ENCODE results near the gene OR6J1.

OR6J1 gene

GRCh38 chr14:22667881-22668280 lies 23.7 kb upstream of the OR6J1 start:
- Histone ChIP-seq H3K4me1 (ENCODE audit: insufficient read depth, low read length) (no peaks in the 10 kb centered on the region), H3K9ac (ENCODE audit: low read length) (no peak overlapping the region), H3K36me3 (ENCODE audit: insufficient read depth, low read length) (no peaks in the 10 kb centered on the region), H3K27ac (ENCODE audit: low read depth, low read length) (no peak overlapping the region), H3K9me3 (ENCODE audit: low read length) (no peaks in the 10 kb centered on the region), H3K4me3 (ENCODE audit: low read depth in 1 of 2, low read length in 2 of 2) (no peak overlapping the region), H3K27me3 (ENCODE audit: control insufficient read depth in 1 of 2, insufficient read depth in 2 of 2, low read length in 2 of 2) (no peaks in the 10 kb centered on the region)

GRCh38 chr14:22666203-22666893 lies 22.2 kb upstream of the OR6J1 start:
- Histone ChIP-seq H3K4me3 (ENCODE audit: low read depth in 1 of 2, low read length in 2 of 2) (no peak overlapping the region), H3K27ac (ENCODE audit: low read depth, low read length) (no peak overlapping the region), H3K9me3 (ENCODE audit: low read length) (no peaks in the 10 kb centered on the region), H3K9ac (ENCODE audit: low read length) (no peak overlapping the region), H3K36me3 (ENCODE audit: insufficient read depth, low read length) (no peaks in the 10 kb centered on the region), H3K27me3 (ENCODE audit: control insufficient read depth in 1 of 2, insufficient read depth in 2 of 2, low read length in 2 of 2) (no peaks in the 10 kb centered on the region), H3K4me1 (ENCODE audit: insufficient read depth, low read length) (no peaks in the 10 kb centered on the region)

GRCh38 chr14:22664261-22664660 lies 20.1 kb upstream of the OR6J1 start:
- no peak overlapping the region for H3K9ac ChIP-seq (ENCODE audit: low read length)
- H3K4me3 ChIP-seq (ENCODE audit: low read depth in 1 of 2, low read length in 2 of 2) = no peak overlapping the region
- no peaks in the 10 kb centered on the region for H3K4me1 ChIP-seq (ENCODE audit: insufficient read depth, low read length)
- H3K36me3 ChIP-seq (ENCODE audit: insufficient read depth, low read length) = no peaks in the 10 kb centered on the region
- no peaks in the 10 kb centered on the region for H3K27me3 ChIP-seq (ENCODE audit: control insufficient read depth in 1 of 2, insufficient read depth in 2 of 2, low read length in 2 of 2)
- no peaks in the 10 kb centered on the region for H3K9me3 ChIP-seq (ENCODE audit: low read length)
- no peak overlapping the region for H3K27ac ChIP-seq (ENCODE audit: low read depth, low read length)

DNA sequence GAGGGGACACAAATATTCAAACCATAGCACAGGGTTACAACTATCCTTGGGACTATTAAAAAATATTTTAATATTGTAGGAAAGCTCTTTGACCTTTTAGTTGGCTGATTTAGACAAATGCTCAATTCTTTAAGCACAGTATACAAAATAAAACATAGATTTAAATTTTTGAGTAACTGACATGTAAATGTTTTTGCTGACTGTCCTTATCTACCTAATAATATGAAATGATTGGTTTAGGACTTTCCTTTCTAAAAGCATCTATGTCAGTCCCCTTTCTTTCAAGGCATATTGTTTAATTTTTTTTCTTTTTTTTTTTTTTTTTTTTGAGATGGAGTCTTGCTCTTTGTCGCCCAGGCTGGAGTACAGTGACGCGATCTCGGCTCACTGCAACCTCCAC lies 16.5 kb upstream of the OR6J1 start:
- H3K36me3 ChIP-seq (ENCODE audit: insufficient read depth, low read length) = no peaks in the 10 kb centered on the region
- no peaks in the 10 kb centered on the region for H3K27me3 ChIP-seq (ENCODE audit: control insufficient read depth in 1 of 2, insufficient read depth in 2 of 2, low read length in 2 of 2)
- no peak overlapping the region for H3K27ac ChIP-seq (ENCODE audit: low read depth, low read length)
- no peaks in the 10 kb centered on the region for H3K9me3 ChIP-seq (ENCODE audit: low read length)
- H3K9ac ChIP-seq (ENCODE audit: low read length) = no peak overlapping the region
- no peak overlapping the region for H3K4me3 ChIP-seq (ENCODE audit: low read depth in 1 of 2, low read length in 2 of 2)
- H3K4me1 ChIP-seq (ENCODE audit: insufficient read depth, low read length) = no peaks in the 10 kb centered on the region

GRCh38 chr14:22658946-22659345 lies 14.8 kb upstream of the OR6J1 start:
- no peaks in the 10 kb centered on the region for H3K36me3 ChIP-seq (ENCODE audit: insufficient read depth, low read length)

DNA sequence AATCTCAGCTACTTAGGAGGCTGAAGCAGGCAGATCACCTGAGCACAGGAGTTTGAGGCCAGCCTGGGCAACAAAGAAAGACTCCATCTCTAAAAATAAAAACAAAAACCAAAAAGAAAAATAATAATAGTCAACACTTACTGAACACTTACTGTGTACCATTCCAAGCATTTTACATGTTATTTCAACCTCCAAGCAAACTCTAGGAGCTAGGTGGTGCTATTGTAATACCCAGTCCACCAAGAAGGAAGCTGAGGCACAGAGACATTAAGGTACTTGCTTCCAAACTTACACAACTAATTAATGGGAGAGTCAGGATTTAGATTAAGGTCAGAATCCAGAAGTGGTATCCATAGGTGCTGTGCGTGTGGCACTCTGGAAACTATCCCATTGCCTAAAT lies 13.7 kb upstream of the OR6J1 start:
- Histone ChIP-seq H3K36me3 (ENCODE audit: insufficient read depth, low read length) (no peaks in the 10 kb centered on the region), H3K9me3 (ENCODE audit: low read length) (no peaks in the 10 kb centered on the region), H3K4me3 (ENCODE audit: low read depth in 1 of 2, low read length in 2 of 2) (no peak overlapping the region), H3K27me3 (ENCODE audit: control insufficient read depth in 1 of 2, insufficient read depth in 2 of 2, low read length in 2 of 2) (no peaks in the 10 kb centered on the region), H3K27ac (ENCODE audit: low read depth, low read length) (no peak overlapping the region), H3K4me1 (ENCODE audit: insufficient read depth, low read length) (no peaks in the 10 kb centered on the region), H3K9ac (ENCODE audit: low read length) (no peak overlapping the region)

More at GRCh38 chr14:22658946-22659345, 14.8 kb upstream of the OR6J1 start:
- no peaks in the 10 kb centered on the region for H3K9me3 ChIP-seq (ENCODE audit: low read length)
- no peak overlapping the region for H3K9ac ChIP-seq (ENCODE audit: low read length)
- H3K27ac ChIP-seq (ENCODE audit: low read depth, low read length) = no peak overlapping the region
- H3K27me3 ChIP-seq (ENCODE audit: control insufficient read depth in 1 of 2, insufficient read depth in 2 of 2, low read length in 2 of 2) = no peaks in the 10 kb centered on the region
- H3K4me3 ChIP-seq (ENCODE audit: low read depth in 1 of 2, low read length in 2 of 2) = no peak overlapping the region
- no peaks in the 10 kb centered on the region for H3K4me1 ChIP-seq (ENCODE audit: insufficient read depth, low read length)

DNA sequence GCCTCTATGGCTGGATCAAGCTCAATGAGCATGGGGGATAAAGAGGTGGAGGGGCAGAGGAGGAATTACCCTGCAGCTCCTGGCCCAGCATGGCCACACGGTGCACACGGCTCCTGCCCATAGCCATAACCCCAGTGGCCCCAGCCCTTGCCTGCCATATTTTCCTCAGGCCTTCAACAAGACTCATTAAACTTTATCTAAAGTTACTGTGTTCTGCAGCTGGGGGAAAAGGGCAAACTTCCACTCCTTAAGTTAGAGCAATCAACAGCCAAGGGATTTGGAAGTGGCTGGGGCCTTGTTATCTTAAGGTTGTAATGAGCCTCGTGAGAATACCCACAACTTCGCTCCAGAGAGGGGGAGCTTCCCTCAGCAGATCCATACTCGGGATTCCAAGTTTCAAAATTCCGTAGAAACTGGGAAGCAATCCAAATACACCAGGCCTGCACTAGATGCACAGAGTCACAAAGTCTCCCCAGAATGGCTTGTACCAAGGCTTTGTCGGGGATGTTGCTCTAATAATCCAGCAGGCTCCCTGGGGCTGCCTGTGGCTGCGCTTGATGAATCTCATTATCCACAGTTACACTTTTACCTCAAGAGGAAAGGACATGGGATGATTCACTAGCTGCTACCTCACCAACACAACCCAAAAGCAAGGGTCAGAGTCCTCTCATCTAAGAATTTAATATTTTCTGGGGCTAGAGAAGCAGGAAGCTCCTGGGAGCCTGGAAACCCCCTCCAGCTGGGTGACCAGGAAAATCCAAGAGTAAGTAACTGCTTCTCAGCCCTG lies 13.0 kb upstream of the OR6J1 start:
- H3K4me3 ChIP-seq (ENCODE audit: low read depth in 1 of 2, low read length in 2 of 2) = no peak overlapping the region
- no peaks in the 10 kb centered on the region for H3K36me3 ChIP-seq (ENCODE audit: insufficient read depth, low read length)
- no peak overlapping the region for H3K9ac ChIP-seq (ENCODE audit: low read length)
- H3K4me1 ChIP-seq (ENCODE audit: insufficient read depth, low read length) = no peaks in the 10 kb centered on the region
- H3K9me3 ChIP-seq (ENCODE audit: low read length) = no peaks in the 10 kb centered on the region
- H3K27me3 ChIP-seq (ENCODE audit: control insufficient read depth in 1 of 2, insufficient read depth in 2 of 2, low read length in 2 of 2) = no peaks in the 10 kb centered on the region
- no peak overlapping the region for H3K27ac ChIP-seq (ENCODE audit: low read depth, low read length)

DNA sequence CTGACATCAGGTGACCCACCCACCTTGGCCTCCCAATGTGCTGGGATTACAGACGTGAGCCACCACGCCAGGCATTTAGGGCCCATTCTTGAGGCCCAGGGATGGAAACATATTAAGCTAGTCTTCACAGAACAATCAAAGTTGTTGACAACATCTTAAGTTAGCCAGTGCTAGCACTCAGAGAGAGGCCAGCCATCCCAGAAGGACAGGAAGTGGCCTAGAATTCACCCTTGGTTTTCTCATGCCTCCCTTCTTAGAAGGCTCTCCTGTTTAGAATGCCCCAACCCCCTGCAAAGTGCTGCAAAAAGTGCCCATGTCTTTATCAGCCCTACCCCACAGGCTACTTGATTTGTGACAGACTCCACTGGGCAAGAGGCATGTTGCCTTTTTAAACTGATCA lies 12.1 kb upstream of the OR6J1 start:
- Histone ChIP-seq H3K36me3 (ENCODE audit: insufficient read depth, low read length) (no peaks in the 10 kb centered on the region), H3K4me1 (ENCODE audit: insufficient read depth, low read length) (no peaks in the 10 kb centered on the region), H3K9ac (ENCODE audit: low read length) (no peak overlapping the region), H3K27ac (ENCODE audit: low read depth, low read length) (no peak overlapping the region), H3K9me3 (ENCODE audit: low read length) (no peaks in the 10 kb centered on the region), H3K27me3 (ENCODE audit: control insufficient read depth in 1 of 2, insufficient read depth in 2 of 2, low read length in 2 of 2) (no peaks in the 10 kb centered on the region), H3K4me3 (ENCODE audit: low read depth in 1 of 2, low read length in 2 of 2) (no peak overlapping the region)

DNA sequence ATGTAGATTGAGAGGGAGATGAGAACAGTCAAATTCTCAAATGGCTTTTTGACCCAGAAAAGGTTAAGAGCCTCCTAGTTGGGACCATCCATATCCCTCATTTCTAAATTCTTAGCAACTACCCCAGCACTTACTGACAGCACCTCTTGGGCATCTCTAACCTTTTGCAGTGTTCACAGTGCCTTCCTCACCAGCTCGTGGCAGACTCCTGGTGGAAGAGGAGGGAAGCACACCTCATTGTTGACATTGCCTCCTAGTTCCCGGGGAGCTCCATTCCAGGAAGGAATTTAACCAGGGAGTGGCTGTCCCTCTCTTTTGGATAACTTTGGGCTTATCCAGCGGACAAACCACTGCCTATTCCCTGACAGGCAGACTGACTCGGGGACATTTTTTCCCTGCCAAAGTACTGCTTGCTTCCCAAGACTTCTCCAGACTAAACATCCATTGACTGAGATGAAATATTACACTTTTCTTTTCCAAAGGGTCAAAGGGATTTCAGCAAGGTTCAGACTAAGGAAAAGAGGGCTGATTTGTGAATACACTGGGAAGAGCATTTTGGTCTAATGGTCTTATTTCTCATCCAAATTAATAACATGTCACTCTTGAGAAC lies 9.0 kb upstream of the OR6J1 start:
- Histone ChIP-seq H3K9me3 (ENCODE audit: low read length) (no peaks in the 10 kb centered on the region), H3K4me3 (ENCODE audit: low read depth in 1 of 2, low read length in 2 of 2) (no peak overlapping the region), H3K36me3 (ENCODE audit: insufficient read depth, low read length) (no peaks in the 10 kb centered on the region), H3K9ac (ENCODE audit: low read length) (no peak overlapping the region), H3K27ac (ENCODE audit: low read depth, low read length) (no peak overlapping the region), H3K4me1 (ENCODE audit: insufficient read depth, low read length) (no peaks in the 10 kb centered on the region), H3K27me3 (ENCODE audit: control insufficient read depth in 1 of 2, insufficient read depth in 2 of 2, low read length in 2 of 2) (no peaks in the 10 kb centered on the region)

- H3K4me3 ChIP-seq (ENCODE audit: low read depth in 1 of 2, low read length in 2 of 2) = no peak overlapping the region
- H3K9me3 ChIP-seq (ENCODE audit: low read length) = no peaks in the 10 kb centered on the region
- no peaks in the 10 kb centered on the region for H3K36me3 ChIP-seq (ENCODE audit: insufficient read depth, low read length)
- H3K4me1 ChIP-seq (ENCODE audit: insufficient read depth, low read length) = no peaks in the 10 kb centered on the region
- no peak overlapping the region for H3K9ac ChIP-seq (ENCODE audit: low read length)
- no peak overlapping the region for H3K27ac ChIP-seq (ENCODE audit: low read depth, low read length)
- H3K27me3 ChIP-seq (ENCODE audit: control insufficient read depth in 1 of 2, insufficient read depth in 2 of 2, low read length in 2 of 2) = no peaks in the 10 kb centered on the region
Measured at GRCh38 chr14:22651586-22651985, 7.4 kb upstream of the OR6J1 start.

DNA sequence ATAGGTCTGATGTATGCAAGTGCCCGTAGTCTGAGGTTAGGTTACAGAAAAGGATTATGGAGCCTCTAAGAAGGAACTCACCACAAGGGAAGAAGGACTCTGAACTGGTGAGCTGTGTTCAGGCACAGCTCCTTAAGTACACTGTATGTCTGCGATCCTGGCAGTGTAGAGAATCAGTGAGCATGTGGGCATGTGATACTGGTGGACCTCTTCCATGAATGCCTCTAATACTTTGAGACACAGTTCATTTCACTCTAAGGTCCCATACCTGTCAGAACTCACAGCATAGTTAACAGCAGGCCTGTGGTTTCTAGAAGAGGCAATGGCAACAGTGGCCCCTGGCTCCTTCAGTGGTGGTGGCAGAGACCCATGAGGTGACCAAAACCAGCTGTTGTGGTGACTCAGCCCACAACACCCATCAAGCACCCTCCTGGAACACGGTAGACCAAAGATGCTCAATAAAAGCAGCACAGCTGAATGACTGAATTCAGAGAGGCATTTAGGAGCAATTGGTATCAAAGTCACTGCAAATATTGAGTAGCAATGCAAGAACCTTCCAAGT lies 6.9 kb upstream of the OR6J1 start:
- no peaks in the 10 kb centered on the region for H3K9me3 ChIP-seq (ENCODE audit: low read length)
- no peak overlapping the region for H3K9ac ChIP-seq (ENCODE audit: low read length)
- no peak overlapping the region for H3K27ac ChIP-seq (ENCODE audit: low read depth, low read length)
- H3K4me1 ChIP-seq (ENCODE audit: insufficient read depth, low read length) = no peaks in the 10 kb centered on the region
- no peaks in the 10 kb centered on the region for H3K36me3 ChIP-seq (ENCODE audit: insufficient read depth, low read length)
- no peaks in the 10 kb centered on the region for H3K27me3 ChIP-seq (ENCODE audit: control insufficient read depth in 1 of 2, insufficient read depth in 2 of 2, low read length in 2 of 2)
- no peak overlapping the region for H3K4me3 ChIP-seq (ENCODE audit: low read depth in 1 of 2, low read length in 2 of 2)
